HFF-Myc (cell line): ENCODE data around the gene PALM.
"Not testable (repeated sequence)": the region's sequence is repeated elsewhere in the genome, so short reads cannot be mapped to it uniquely, and the experiment has no call there.

ENCODE experiments used
- DNase-seq: peaks from one replicate; pipeline ENCODE4 v3.0.0-alpha.2; 2011; ENCODE audit warnings: low read depth; ENCODE audit errors: extremely low read depth
- H3K4me3 ChIP-seq: replicated peaks from 2 replicates; pipeline ENCODE4 v1.5.1; 2011; ENCODE audit warnings: low read depth, mild to moderate bottlenecking, control low read depth, low read length
- TF ChIP-seq, protein P1 (sequence below): IDR thresholded peaks from 2 replicates; pipeline ENCODE4 v1.5.1; 2012; ENCODE audit warnings: mild to moderate bottlenecking, low read depth, low read length, control low read depth; ENCODE audit errors: missing control alignments

The PALM gene

DNA sequence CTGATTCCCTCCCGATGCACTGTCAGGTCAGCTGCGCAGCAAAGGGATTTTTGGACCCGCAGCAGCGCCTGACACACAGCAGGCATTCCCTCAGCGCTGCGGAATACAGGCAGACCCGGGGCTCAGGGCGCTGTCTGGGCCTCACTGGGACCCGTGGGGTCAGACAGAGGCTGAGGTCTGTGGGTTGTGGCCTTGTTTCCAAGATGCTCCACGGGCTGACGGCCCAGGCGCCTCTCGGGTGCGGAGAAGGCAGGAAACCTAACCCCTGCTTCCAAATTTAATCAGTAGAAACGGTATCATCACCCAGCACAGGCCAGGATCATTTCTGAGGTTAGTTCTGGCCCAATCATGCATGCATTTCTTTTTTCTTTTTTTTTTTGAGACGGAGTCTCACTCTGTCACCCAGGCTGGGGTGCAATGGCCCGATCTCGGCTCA, 45.0 kb upstream of the PALM start:
- H3K4me3 ChIP-seq = peak overlapping the region; percentile 30
- DNase-seq = no peak
- TF ChIP-seq, protein P1, sequence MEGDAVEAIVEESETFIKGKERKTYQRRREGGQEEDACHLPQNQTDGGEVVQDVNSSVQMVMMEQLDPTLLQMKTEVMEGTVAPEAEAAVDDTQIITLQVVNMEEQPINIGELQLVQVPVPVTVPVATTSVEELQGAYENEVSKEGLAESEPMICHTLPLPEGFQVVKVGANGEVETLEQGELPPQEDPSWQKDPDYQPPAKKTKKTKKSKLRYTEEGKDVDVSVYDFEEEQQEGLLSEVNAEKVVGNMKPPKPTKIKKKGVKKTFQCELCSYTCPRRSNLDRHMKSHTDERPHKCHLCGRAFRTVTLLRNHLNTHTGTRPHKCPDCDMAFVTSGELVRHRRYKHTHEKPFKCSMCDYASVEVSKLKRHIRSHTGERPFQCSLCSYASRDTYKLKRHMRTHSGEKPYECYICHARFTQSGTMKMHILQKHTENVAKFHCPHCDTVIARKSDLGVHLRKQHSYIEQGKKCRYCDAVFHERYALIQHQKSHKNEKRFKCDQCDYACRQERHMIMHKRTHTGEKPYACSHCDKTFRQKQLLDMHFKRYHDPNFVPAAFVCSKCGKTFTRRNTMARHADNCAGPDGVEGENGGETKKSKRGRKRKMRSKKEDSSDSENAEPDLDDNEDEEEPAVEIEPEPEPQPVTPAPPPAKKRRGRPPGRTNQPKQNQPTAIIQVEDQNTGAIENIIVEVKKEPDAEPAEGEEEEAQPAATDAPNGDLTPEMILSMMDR = no peak

DNA sequence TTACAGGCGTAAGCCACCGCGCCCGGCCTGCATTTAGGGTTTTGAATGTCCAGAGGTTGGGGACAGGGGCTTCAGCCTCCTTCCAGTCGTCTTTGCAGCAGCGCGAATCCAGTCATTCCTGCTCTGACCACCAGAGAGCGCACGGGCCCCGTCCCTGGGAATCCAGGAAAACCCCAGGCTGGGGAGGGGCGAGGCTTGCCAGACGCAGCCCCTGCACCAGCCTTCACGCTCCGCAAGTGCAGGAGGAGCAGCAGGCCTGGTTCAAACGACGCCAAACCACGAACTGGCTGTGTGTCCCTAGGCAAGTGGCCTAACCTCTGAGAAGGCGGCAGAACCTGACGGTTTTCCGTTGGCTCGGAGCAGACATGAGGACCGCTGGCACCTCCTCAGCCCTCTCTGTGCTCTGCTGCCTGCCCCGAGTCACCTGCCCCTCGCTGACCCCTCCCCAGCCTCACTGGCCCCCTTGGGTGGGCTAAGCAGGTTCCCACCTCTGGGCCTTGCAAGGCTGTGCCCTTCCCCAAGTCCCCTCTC, 43.8 kb upstream of the PALM start:
- DNase-seq = no peak
- no peak overlapping the region for H3K4me3 ChIP-seq
- TF ChIP-seq, protein P1 = peak; percentile 89

DNA sequence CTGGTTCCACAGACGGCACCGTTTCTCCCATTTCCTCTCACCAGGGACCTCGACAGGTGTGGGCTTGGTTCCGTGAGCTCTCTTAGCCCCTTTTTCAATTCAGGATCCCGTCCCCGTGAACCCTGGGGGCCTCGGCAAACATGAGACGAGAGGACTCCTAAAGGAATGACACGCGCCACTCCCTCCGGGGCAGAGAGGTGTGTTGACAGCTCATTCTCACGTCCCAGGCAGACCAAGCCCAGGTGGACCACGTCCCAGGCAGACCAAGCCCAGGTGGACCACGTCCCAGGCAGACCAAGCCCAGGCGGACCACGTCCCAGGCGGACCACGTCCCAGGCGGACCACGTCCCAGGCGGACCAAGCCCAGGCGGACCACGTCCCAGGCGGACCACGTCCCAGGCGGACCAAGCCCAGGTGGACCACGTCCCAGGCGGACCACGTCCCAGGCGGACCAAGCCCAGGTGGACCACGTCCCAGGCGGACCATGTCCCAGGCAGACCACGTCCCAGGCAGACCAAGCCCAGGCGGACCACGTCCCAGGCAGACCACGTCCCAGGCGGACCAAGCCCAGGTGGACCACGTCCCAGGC, 41.7 kb upstream of the PALM start:
- not testable (repeated sequence) for DNase-seq, H3K4me3 ChIP-seq

DNA sequence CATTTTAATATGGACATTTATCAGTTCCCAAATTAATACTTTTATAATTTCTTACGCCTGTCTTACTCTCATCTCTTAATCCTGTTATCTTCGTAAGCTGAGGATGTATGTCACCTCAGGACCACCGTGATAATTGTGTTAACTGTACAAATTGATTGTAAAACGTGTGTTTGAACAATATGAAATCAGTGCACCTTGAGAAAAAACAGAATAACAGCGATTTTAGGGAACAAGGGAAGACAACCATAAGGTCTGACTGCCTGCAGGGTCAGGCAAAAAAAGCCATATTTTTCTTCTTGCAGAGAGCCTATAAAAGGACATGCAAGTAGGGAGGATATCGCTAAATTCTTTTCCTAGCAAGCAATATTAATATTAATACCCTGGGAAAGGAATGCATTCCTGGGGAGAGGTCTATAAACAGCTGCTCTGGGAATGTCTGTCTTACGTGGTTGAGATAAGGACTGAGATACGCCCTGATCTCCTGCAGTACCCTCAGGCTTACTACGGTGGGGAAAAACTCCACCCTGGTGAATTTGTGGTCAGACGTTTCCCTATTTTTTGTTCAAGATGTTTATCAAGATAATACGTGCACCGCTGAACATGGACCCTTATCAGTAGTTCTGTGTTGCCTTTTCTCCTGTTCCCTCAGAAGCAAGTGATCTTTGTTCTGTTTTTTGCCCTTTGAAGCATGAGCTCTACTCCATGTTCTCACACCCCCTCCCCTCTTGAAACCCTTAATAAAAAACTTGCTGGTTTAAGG, 39.9 kb upstream of the PALM start:
- H3K4me3 ChIP-seq, DNase-seq: not testable (repeated sequence)

DNA sequence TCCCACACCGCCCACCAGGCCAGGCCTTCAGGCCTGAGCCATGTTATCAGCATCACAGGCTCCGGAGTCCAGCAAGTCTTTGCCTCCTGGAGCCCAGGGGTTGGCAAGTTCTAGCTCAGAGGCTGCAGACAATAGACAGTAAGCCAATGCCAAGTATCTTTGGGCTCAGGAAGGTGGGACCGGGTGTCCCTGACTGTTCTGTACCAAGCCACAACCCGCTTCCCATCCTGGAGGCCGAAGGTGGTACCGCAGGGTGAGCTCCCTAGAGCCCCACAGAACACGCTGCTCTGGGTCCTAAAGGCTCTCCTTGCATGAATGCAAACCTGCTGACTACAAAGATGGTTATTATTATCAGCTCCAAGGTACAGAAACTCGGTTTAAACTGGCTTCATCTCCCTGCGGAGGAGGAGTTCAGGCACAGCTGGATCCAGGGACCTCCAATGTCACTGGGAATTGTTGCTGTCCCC, 38.1 kb upstream of the PALM start:
- TF ChIP-seq, protein P1 = no peak
- no peak for DNase-seq
- H3K4me3 ChIP-seq = no peak overlapping the region

DNA sequence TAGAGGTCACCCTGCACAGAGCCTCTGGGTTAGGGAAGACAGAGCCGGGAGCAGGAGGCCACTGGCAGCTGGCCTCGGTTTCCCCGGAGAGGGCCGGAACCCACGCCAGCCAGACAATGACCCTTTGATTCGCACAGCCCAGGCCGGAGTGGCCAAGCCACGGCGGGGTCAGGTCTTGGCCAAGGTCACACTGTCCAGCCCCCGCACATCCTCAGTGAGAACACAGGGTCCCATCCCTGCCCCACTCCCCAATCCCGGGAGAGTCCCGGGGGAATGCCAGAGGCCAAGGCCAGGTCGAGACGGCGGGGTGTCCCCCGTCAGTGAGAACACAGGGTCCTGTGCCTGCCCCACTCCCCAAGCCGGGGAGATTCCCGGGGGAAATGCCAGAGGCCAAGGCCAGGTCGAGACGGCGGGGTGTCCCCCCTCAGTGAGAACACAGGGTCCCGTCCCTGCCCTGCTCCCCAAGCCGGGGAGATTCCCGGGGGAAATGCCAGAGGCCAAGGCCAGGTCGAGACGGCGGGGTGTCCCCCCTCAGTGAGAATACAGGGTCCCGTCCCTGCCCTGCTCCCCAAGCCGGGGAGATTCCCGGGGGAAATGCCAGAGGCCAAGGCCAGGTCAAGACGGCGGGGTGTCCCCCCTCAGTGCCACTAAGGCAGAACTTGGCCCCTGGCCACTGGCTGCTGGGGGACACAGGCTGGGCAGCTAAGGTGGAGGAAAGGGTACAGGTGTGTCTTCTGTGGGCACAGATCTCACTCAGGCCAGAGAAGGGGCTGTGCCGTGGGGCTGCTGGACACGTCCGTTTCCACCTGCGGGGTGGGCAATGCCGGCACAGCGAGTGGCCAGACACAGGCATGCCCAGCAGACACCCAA, 34.2 kb upstream of the PALM start:
- H3K4me3 ChIP-seq = no peak overlapping the region
- TF ChIP-seq, protein P1 = no peak

DNA sequence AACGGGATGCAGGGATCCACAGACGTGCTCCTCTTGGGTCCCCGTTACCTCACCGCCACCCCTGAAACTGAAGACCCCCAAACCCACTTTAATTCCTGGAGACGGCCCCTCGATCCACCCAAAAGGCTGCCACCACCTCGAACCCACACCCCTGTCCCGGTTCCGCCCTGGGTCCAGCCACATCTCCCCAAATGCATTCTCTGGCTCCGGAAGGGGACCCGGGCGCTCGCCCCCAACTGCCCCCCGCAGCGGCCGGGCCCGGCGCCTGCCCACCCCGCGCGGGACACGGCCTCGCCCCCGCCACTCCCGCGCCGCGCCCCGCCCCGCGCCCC, 32.8 kb upstream of the PALM start:
- no peak for DNase-seq
- TF ChIP-seq, protein P1 = no peak
- no peak overlapping the region for H3K4me3 ChIP-seq

More for the DNA sequence above, 34.2 kb upstream of the PALM start:
- no peak for DNase-seq
